GM18519 (cell line): ENCODE measurements around the gene GVQW3.

Experiments used
- ATAC-seq: cut with Tn5 transposase; IDR thresholded peaks from one replicate; pipeline ENCODE4 v1.9.1; 2021; ENCODE audit warnings: mild to moderate bottlenecking, moderate library complexity; ENCODE audit not compliant: unreplicated experiment, low FRiP score

The GVQW3 gene

GRCh38 chr11:76444384-76445120, 63.4 kb downstream of the GVQW3 start, which contains the start of gene EMSY:
Gene EMSY (plus strand): TSS chr11:76445018. CDS start chr11:76446939, 1,921 bp downstream.
- peak; percentile 89 for ATAC-seq

- no peak for ATAC-seq
Measured at GRCh38 chr11:76445121-76446084, 64.3 kb downstream of the GVQW3 start.

- ATAC-seq, result no peak
Measured at GRCh38 chr11:76448506-76448905, 67.4 kb downstream of the GVQW3 start.

- ATAC-seq, result no peak
Measured at GRCh38 chr11:76453248-76453647, 72.1 kb downstream of the GVQW3 start.

GRCh38 chr11:76455331-76455730, 74.2 kb downstream of the GVQW3 start:
- no peak for ATAC-seq

- ATAC-seq, result no peak
Measured at GRCh38 chr11:76455931-76456330, 74.8 kb downstream of the GVQW3 start.

- no peak for ATAC-seq
Measured at GRCh38 chr11:76456571-76456970, 75.4 kb downstream of the GVQW3 start.
